MM.1S (cell line): Measurements from ENCODE around the gene SEMA3D.

Experiments
- DNase-seq: peaks from one replicate; pipeline ENCODE4 v3.0.0-alpha.2; 2015
- H2AFZ ChIP-seq: fragments of 300-600 bp; sonication (generic); 2 replicates; pipeline ENCODE4 v1.6.0; 2016; ENCODE audit warnings: antibody characterized with exemption, low read length
- H3F3A ChIP-seq: fragments of 300-600 bp; sonication (generic); 2 replicates; pipeline ENCODE4 v1.6.1; 2016; ENCODE audit warnings: mild to moderate bottlenecking, antibody characterized with exemption, low read length, moderate library complexity, mixed read lengths; ENCODE audit not compliant: insufficient read depth
- H3K27ac ChIP-seq: fragments of 300-600 bp; sonication (generic); 2 replicates; pipeline ENCODE4 v1.5.1; 2016; ENCODE audit warnings: mild to moderate bottlenecking, low read length
- H3K27me3 ChIP-seq: fragments of 300-600 bp; sonication (generic); replicated peaks from 2 replicates; pipeline ENCODE4 v1.6.0; 2016; ENCODE audit warnings: low read length; ENCODE audit not compliant: insufficient read depth
- H3K36me3 ChIP-seq: fragments of 300-600 bp; sonication (generic); replicated peaks from 2 replicates; pipeline ENCODE4 v1.6.1; 2016; ENCODE audit warnings: mild to moderate bottlenecking, low read length, mixed read lengths; ENCODE audit not compliant: insufficient read depth
- H3K4me1 ChIP-seq: fragments of 300-600 bp; sonication (generic); 2 replicates; pipeline ENCODE4 v1.6.1; 2016; ENCODE audit warnings: low read length, mixed read lengths
- H3K4me2 ChIP-seq: fragments of 300-600 bp; sonication (generic); 2 replicates; pipeline ENCODE4 v1.6.0; 2016; ENCODE audit warnings: low read depth, low read length
- H3K4me3 ChIP-seq: fragments of 300-600 bp; sonication (generic); 2 replicates; pipeline ENCODE4 v1.5.1; 2016; ENCODE audit warnings: low read length, mixed read lengths
- H3K79me2 ChIP-seq: fragments of 300-600 bp; sonication (generic); 2 replicates; pipeline ENCODE4 v1.6.1; 2016; ENCODE audit warnings: mixed run types, low read length, mixed read lengths
- H3K9ac ChIP-seq: fragments of 300-600 bp; sonication (generic); 2 replicates; pipeline ENCODE4 v1.6.1; 2016; ENCODE audit warnings: low read length, mixed read lengths
- H3K9me2 ChIP-seq: fragments of 300-600 bp; sonication (generic); replicated peaks from 2 replicates; pipeline ENCODE4 v1.6.1; 2016; ENCODE audit warnings: mild to moderate bottlenecking, low read length, mixed read lengths; ENCODE audit not compliant: insufficient read depth
- H3K9me3 ChIP-seq: fragments of 300-600 bp; sonication (generic); replicated peaks from 2 replicates; pipeline ENCODE4 v1.6.1; 2016; ENCODE audit warnings: mild to moderate bottlenecking, low read length, mixed read lengths; ENCODE audit not compliant: insufficient read depth
- H4K20me1 ChIP-seq: fragments of 300-600 bp; sonication (generic); 2 replicates; pipeline ENCODE4 v1.6.1; 2016; ENCODE audit warnings: mild to moderate bottlenecking, low read length, moderate library complexity, mixed read lengths; ENCODE audit not compliant: insufficient read depth
- CTCF ChIP-seq: fragments of 300-600 bp; sonication (generic); IDR thresholded peaks from 2 replicates; pipeline ENCODE4 v1.5.1; 2016; ENCODE audit warnings: antibody characterized with exemption, low read length, mixed read lengths
- EZH2 ChIP-seq: fragments of 300-600 bp; sonication (generic); optimal IDR thresholded peaks from 2 replicates; pipeline ENCODE3; 2017; ENCODE audit warnings: low read depth, mild to moderate bottlenecking, antibody characterized with exemption, low read length, mixed read lengths
- EZH2phosphoT487 ChIP-seq: fragments of 300-600 bp; sonication (generic); IDR thresholded peaks from 2 replicates; pipeline ENCODE4 v1.6.1; 2018; ENCODE audit warnings: antibody characterized with exemption, low read length

Gene SEMA3D

DNA sequence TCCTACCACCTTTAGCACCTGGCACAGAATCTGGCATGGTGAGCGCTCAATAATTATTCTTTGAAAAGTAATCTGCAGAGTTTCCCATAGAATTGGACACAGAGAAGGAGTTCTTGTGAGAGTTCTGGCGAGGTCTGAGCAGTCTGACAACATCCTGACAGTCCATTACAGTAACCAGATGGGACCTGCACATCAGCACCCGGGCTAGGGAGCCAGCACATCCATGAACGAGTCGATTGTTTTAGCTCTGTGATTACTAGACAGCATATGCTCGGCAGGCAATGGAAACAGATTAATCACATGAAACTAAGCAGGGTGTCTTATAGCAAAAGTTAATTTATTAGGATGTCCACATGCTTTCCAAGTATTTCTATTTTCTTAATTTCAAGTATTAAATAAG, 96.7 kb downstream of the SEMA3D start:
- no peak overlapping the region for H3K9ac ChIP-seq
- H3K9me3 ChIP-seq: no peaks in the 10 kb centered on the region
- no peaks in the 10 kb centered on the region for H3K79me2 ChIP-seq
- no peak for TF ChIP-seq CTCF
- no peak for TF ChIP-seq EZH2
- TF ChIP-seq EZH2phosphoT487: no peak
- no peaks in the 10 kb centered on the region for H3K4me1 ChIP-seq
- no peak overlapping the region for H3K4me2 ChIP-seq
- no peaks in the 10 kb centered on the region for H3F3A ChIP-seq
- no peak overlapping the region for H3K4me3 ChIP-seq
- H3K27ac ChIP-seq: no peak overlapping the region
- DNase-seq: no peak
- no peaks in the 10 kb centered on the region for H3K9me2 ChIP-seq
- H3K36me3 ChIP-seq: no peaks in the 10 kb centered on the region
- no peaks in the 10 kb centered on the region for H3K27me3 ChIP-seq
- no peak overlapping the region for H2AFZ ChIP-seq
- H4K20me1 ChIP-seq: no peaks in the 10 kb centered on the region

- H2AFZ ChIP-seq: no peak overlapping the region
- H3F3A ChIP-seq: no peaks in the 10 kb centered on the region
- H3K4me2 ChIP-seq: no peak overlapping the region
- no peaks in the 10 kb centered on the region for H3K9me3 ChIP-seq
- no peak overlapping the region for H3K27ac ChIP-seq
- no peak overlapping the region for H3K9ac ChIP-seq
- H4K20me1 ChIP-seq: no peaks in the 10 kb centered on the region
- no peaks in the 10 kb centered on the region for H3K36me3 ChIP-seq
- no peaks in the 10 kb centered on the region for H3K9me2 ChIP-seq
- no peaks in the 10 kb centered on the region for H3K27me3 ChIP-seq
- TF ChIP-seq EZH2 (no peak), EZH2phosphoT487 (no peak), CTCF (no peak)
- no peaks in the 10 kb centered on the region for H3K4me1 ChIP-seq
- no peaks in the 10 kb centered on the region for H3K79me2 ChIP-seq
- DNase-seq: no peak
- no peak overlapping the region for H3K4me3 ChIP-seq
These were observed 105.0 kb downstream of the SEMA3D start for GRCh38 chr7:85081846-85082245.

DNA sequence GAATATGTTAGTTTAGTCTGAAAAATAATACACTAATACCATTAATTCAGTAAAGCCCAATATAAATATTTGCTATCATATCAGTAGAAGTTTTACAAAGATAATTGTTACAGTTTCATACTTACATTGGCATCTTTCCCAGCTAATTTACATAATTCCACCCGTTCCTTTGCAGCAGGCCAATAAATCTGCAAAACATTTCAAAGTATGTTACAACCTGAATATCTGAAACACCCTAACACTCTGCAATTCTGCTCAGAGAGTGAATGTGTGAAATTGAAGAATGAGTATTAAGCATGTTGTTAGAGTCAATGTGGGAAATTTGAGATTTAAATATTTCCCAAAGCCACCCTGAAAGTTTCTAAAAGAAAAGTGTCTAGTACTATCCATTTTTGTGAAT, 105.5 kb downstream of the SEMA3D start:
- TF ChIP-seq EZH2 (no peak), EZH2phosphoT487 (no peak), CTCF (no peak)
- Histone ChIP-seq H4K20me1 (no peaks in the 10 kb centered on the region), H3K36me3 (no peaks in the 10 kb centered on the region), H3K4me1 (no peaks in the 10 kb centered on the region), H2AFZ (no peak overlapping the region), H3K9me3 (no peaks in the 10 kb centered on the region), H3K9me2 (no peaks in the 10 kb centered on the region), H3K4me2 (no peak overlapping the region), H3K27ac (no peak overlapping the region), H3K79me2 (no peaks in the 10 kb centered on the region), H3F3A (no peaks in the 10 kb centered on the region), H3K9ac (no peak overlapping the region), H3K27me3 (no peaks in the 10 kb centered on the region), H3K4me3 (no peak overlapping the region)
- no peak for DNase-seq

DNA sequence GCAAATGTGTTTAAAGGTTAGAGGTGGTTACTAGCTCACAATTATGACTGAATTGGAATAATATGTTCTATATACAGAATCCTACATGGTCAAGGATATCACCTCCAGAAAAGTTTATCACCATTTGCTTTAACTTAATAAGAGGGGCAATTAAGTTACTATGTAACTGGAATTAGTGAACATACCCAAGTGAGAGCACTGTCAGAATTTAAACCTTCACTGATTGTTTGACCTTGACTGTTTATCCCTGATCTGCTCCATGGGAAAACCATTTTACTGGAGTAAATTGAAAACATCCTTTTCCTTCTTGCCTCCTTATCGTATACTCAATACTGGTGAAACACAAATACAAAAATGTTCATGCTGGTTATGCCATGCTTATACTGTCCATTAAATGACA, 107.4 kb downstream of the SEMA3D start:
- no peak overlapping the region for H2AFZ ChIP-seq
- no peak for DNase-seq
- H3K36me3 ChIP-seq: no peaks in the 10 kb centered on the region
- no peak overlapping the region for H3K4me3 ChIP-seq
- no peaks in the 10 kb centered on the region for H3K9me2 ChIP-seq
- no peaks in the 10 kb centered on the region for H4K20me1 ChIP-seq
- H3K27ac ChIP-seq: no peak overlapping the region
- H3K4me1 ChIP-seq: no peaks in the 10 kb centered on the region
- TF ChIP-seq EZH2phosphoT487 (no peak), CTCF (no peak), EZH2 (no peak)
- no peaks in the 10 kb centered on the region for H3F3A ChIP-seq
- H3K9ac ChIP-seq: no peak overlapping the region
- H3K79me2 ChIP-seq: no peaks in the 10 kb centered on the region
- no peaks in the 10 kb centered on the region for H3K9me3 ChIP-seq
- H3K4me2 ChIP-seq: no peak overlapping the region
- no peaks in the 10 kb centered on the region for H3K27me3 ChIP-seq
